Sigmoid colon (tissue), 7 donors: Measurements from ENCODE around the gene CEPT1. TPM values are rescaled to one million over a fixed set of nuclear protein-coding genes. Genes with fewer than 3 reads are reported as not detected.
A peak's percentile ranks its signal among the peaks of the same experiment; 100 is the strongest.
"Not testable (repeated sequence)": the region's sequence is repeated elsewhere in the genome, so short reads cannot be mapped to it uniquely, and the experiment has no call there.

ENCODE experiments used
- DNase-seq: peaks from one replicate; pipeline ENCODE4 v3.0.0-alpha.2; 2019
- H3K27ac ChIP-seq, 4 donors: fragments of 200-600 bp; sonication (generic); one replicate each; pipeline ENCODE4 v1.5.1; 2016 to 2019; ENCODE audit warnings: mild to moderate bottlenecking in 1 of 4
- H3K27me3 ChIP-seq, 3 donors: fragments of 200-600 bp; sonication (generic); one replicate each; pipeline ENCODE4 v1.5.1; 2019; ENCODE audit warnings: mild to moderate bottlenecking in 1 of 3
- H3K36me3 ChIP-seq, 4 donors: fragments of 200-600 bp; sonication (generic); one replicate each; pipeline ENCODE4 v1.5.1; 2016 to 2019
- H3K4me1 ChIP-seq, 4 donors: fragments of 200-600 bp; sonication (generic); one replicate each; pipeline ENCODE4 v1.5.1; 2017 to 2019
- H3K4me3 ChIP-seq, 4 donors: fragments of 200-600 bp; sonication (generic); one replicate each; pipeline ENCODE4 v1.5.1; 2017 to 2019; ENCODE audit warnings: mild to moderate bottlenecking in 2 of 4, moderate library complexity in 1 of 4
- H3K9me3 ChIP-seq, 4 donors: fragments of 200-600 bp in 3 of 4; sonication (generic) in 3 of 4; one replicate each; pipeline versions ENCODE4 v1.5.1 to v1.6.1; 2013 to 2019
- CTCF ChIP-seq, 4 experiments: fragments of 450-650 bp in 3 of 4; fragments of 200-600 bp in 1 of 4; IDR thresholded peaks; one replicate each; pipeline ENCODE4 v1.5.1; 2016 to 2019; ENCODE audit warnings: antibody characterized with exemption in 4 of 4, mild to moderate bottlenecking in 3 of 4, moderate library complexity in 2 of 4
- EP300 ChIP-seq, 4 donors: sonication (generic); formaldehyde crosslinking; IDR thresholded peaks; one replicate each; pipeline ENCODE4 v1.6.1; 2017; ENCODE audit warnings: antibody characterized with exemption in 4 of 4
- POLR2A ChIP-seq, 2 donors: fragments of 450-650 bp; IDR thresholded peaks; one replicate each; pipeline ENCODE4 v1.6.1; 2016; ENCODE audit warnings: antibody characterized with exemption in 2 of 2, mild to moderate bottlenecking in 2 of 2, moderate library complexity in 2 of 2
- POLR2AphosphoS5 ChIP-seq, 4 donors: sonication (generic); formaldehyde crosslinking; IDR thresholded peaks; one replicate each; pipeline ENCODE4 v1.6.1; 2017; ENCODE audit warnings: antibody characterized with exemption in 4 of 4
- WGBS, 2 donors: extraction: QIAGEN DNeasy Blood & Tissue Kit; methylation state at CpG; one replicate each; pipeline ENCODE4 v1.1.7; 2013; 5-methylcytosine and 5-hydroxymethylcytosine counted together
- intact Hi-C: fragments of 100-400 bp; cut with DNase I; formaldehyde crosslinking; loops from one replicate; pipeline ENCODE4 v1.15.1; 2023
- polyA plus RNA-seq, 3 donors: library from polyadenylated mRNA; stranded (reverse); fragments of 200-250 nt; gene quantifications; one replicate each; pipeline ENCODE4 v1.2.3, GENCODE V29; 2013
- total RNA-seq, 4 donors: library from RNA; depleted of rRNA; stranded (reverse); fragments of >200 nt; gene quantifications; one replicate each; pipeline ENCODE4 v1.1.0, GENCODE V29; 2016
- donor health status: healthy with polysubstance abuse.
- donor health status: Bipolar disorder and iron deficiency.
- donor health status: healthy.

CEPT1 gene
- 10 to 100 TPM; 23.8 to 41.0 (median 30.6) TPM for total RNA-seq
- 10 to 100 TPM in 1 of 3 donors, 1 to 10 TPM in 2; 7.2 to 29.5 (median 7.2) TPM for polyA plus RNA-seq

- Histone ChIP-seq H3K27ac (peak within 1 kb of the TSS; percentile 90 to 98 (median 94)), H3K4me3 (peak within 1 kb of the TSS; percentile 81 to 99 (median 89)), H3K36me3 (peaks cover 0 to 17% (median 0%) of the 10 kb centered on the region in 4 donors), H3K4me1 (peaks cover 0 to 40% (median 25%) of the 10 kb centered on the region in 4 donors), H3K27me3 (no peaks in the 10 kb centered on the region), H3K9me3 (no peaks in the 10 kb centered on the region)
- TF ChIP-seq POLR2AphosphoS5 (IDR thresholded peaks at IDR 0.05) (peak; percentile 50 to 77 (median 74)), EP300 (IDR thresholded peaks at IDR 0.05) (no peak), CTCF (IDR thresholded peaks at IDR 0.05) (no peak), POLR2A (IDR thresholded peaks at IDR 0.05) (peak; percentile 27 to 46)
- intact Hi-C loops, result loop anchor here (5.0 kb wide), 1 partner anchor 307 kb away; the partner anchor contains the start of genes ATP5PB and WDR77
- WGBS, 2 donors, result 0% methylated on average over 68 of the region's 68 CpGs
- DNase-seq, result peak; percentile 95
Observed at GRCh38 chr1:111139956-111140679, at the start of gene CEPT1, which contains the start of gene DRAM2. TSS of gene CEPT1 (plus strand) at chr1:111140223. CDS start at chr1:111147715, 7,492 bp downstream. TSS of gene DRAM2 (minus strand) at chr1:111140093. CDS start at chr1:111131554, 8,539 bp downstream.

GRCh38 chr1:111095421-111095820, 44.6 kb upstream of the CEPT1 start:
- H3K9me3 ChIP-seq, H3K4me3 ChIP-seq, H3K4me1 ChIP-seq, intact Hi-C loops, H3K27me3 ChIP-seq, H3K36me3 ChIP-seq, DNase-seq, H3K27ac ChIP-seq: not testable (repeated sequence)
- 87 to 94% methylated on average over 3 of the region's 3 CpGs for WGBS, 2 donors

GRCh38 chr1:111097356-111098099, 42.5 kb upstream of the CEPT1 start:
- Histone ChIP-seq H3K4me1 (no peaks in the 10 kb centered on the region), H3K4me3 (no peak overlapping the region), H3K27me3 (no peaks in the 10 kb centered on the region), H3K27ac (no peak overlapping the region), H3K9me3 (peaks cover 3 to 7% (median 6%) of the 10 kb centered on the region in 4 donors), H3K36me3 (no peaks in the 10 kb centered on the region)
- intact Hi-C loops, result no loop called here
- no peak for DNase-seq
- 88 to 92% methylated on average over 2 of the region's 2 CpGs for WGBS, 2 donors
- TF ChIP-seq CTCF (IDR thresholded peaks at IDR 0.05), result no peak
- no peak for TF ChIP-seq EP300 (IDR thresholded peaks at IDR 0.05)
- TF ChIP-seq POLR2AphosphoS5 (IDR thresholded peaks at IDR 0.05), result no peak
- no peak for TF ChIP-seq POLR2A (IDR thresholded peaks at IDR 0.05)

GRCh38 chr1:111099289-111099688, 40.7 kb upstream of the CEPT1 start:
- peaks cover 2 to 7% (median 5%) of the 10 kb centered on the region in 4 donors for H3K9me3 ChIP-seq
- no peaks in the 10 kb centered on the region for H3K27me3 ChIP-seq
- TF ChIP-seq POLR2AphosphoS5 (IDR thresholded peaks at IDR 0.05) (no peak), EP300 (IDR thresholded peaks at IDR 0.05) (no peak), POLR2A (IDR thresholded peaks at IDR 0.05) (no peak), CTCF (IDR thresholded peaks at IDR 0.05) (no peak)

More at GRCh38 chr1:111099289-111099688, 40.7 kb upstream of the CEPT1 start:
- intact Hi-C loops, result no loop called here
- H3K36me3 ChIP-seq, result no peaks in the 10 kb centered on the region
- 40 to 73% methylated on average over 1 of the region's 1 CpG for WGBS, 2 donors
- DNase-seq, result no peak
- H3K27ac ChIP-seq, result no peak overlapping the region
- no peaks in the 10 kb centered on the region for H3K4me1 ChIP-seq
- H3K4me3 ChIP-seq, result no peak overlapping the region
